Measurements from ENCODE around the gene SPRED2. TPM values are rescaled to one million over a fixed set of nuclear protein-coding genes. Genes with fewer than 3 reads are reported as not detected.

Gene SPRED2
- total RNA-seq, 4 donors from 2014 or later, result 8.4 to 34.8 (median 29.7) TPM

GRCh38 chr2:65443509-65444186 lies 11.2 kb upstream of the SPRED2 start:
- no peaks in the 10 kb centered on the region for H3K4me1 ChIP-seq
- H3K4me3 ChIP-seq, result no peak overlapping the region
- intact Hi-C loops (cut with DNase I; ENCODE audit: low total_unique reads) (no loop called here), in situ Hi-C loops (cut with MboI; ENCODE audit: low pct_ligation_motif_present in 1 of 4, low pct_unique_long_range_greater_than_20kb in 1 of 4, low sequenced_read_pairs in 3 of 4) (loop anchor here in 2 of 4 donors (25.0 kb wide), 1 partner anchor 181 kb away; no protein-coding TSS in a partner anchor)
- no peaks in the 10 kb centered on the region for H3K36me3 ChIP-seq
- H3K27me3 ChIP-seq, result no peaks in the 10 kb centered on the region
- no peak for TF ChIP-seq POLR2A (IDR thresholded peaks at IDR 0.05)
- TF ChIP-seq EP300 (IDR thresholded peaks at IDR 0.05; ENCODE audit: low read depth), result no peak
- TF ChIP-seq POLR2AphosphoS5 (IDR thresholded peaks at IDR 0.05), result no peak
- TF ChIP-seq CTCF (IDR thresholded peaks at IDR 0.05), result no peak
- DNase-seq, result no peak
- no peak overlapping the region for H3K27ac ChIP-seq
- peaks cover 0 to 4% of the 10 kb centered on the region in 2 donors for H3K9me3 ChIP-seq
- WGBS, 2 donors (ENCODE audit: low coverage in 1 of 2), result 78 to 89% methylated on average over 3 to 5 of the region's 5 CpGs

GRCh38 chr2:65442420-65443020 lies 10.1 kb upstream of the SPRED2 start:
- intact Hi-C loops (cut with DNase I; ENCODE audit: low total_unique reads) (no loop called here), in situ Hi-C loops (cut with MboI; ENCODE audit: low pct_ligation_motif_present in 1 of 4, low pct_unique_long_range_greater_than_20kb in 1 of 4, low sequenced_read_pairs in 3 of 4) (loop anchor here in 2 of 4 donors (25.0 kb wide), 1 partner anchor 180 kb away; no protein-coding TSS in a partner anchor)
- WGBS, 2 donors (ENCODE audit: low coverage in 1 of 2), result 91 to 98% methylated on average over 4 to 5 of the region's 5 CpGs
- no peaks in the 10 kb centered on the region for H3K9me3 ChIP-seq
- H3K4me3 ChIP-seq, result no peak overlapping the region
- DNase-seq, result no peak
- no peaks in the 10 kb centered on the region for H3K27me3 ChIP-seq
- TF ChIP-seq POLR2A (IDR thresholded peaks at IDR 0.05) (no peak), CTCF (IDR thresholded peaks at IDR 0.05) (no peak), POLR2AphosphoS5 (IDR thresholded peaks at IDR 0.05) (no peak), EP300 (IDR thresholded peaks at IDR 0.05; ENCODE audit: low read depth) (no peak)
- H3K4me1 ChIP-seq, result peaks cover 0 to under 1% (median 0%) of the 10 kb centered on the region in 4 donors
- H3K27ac ChIP-seq, result no peak overlapping the region
- H3K36me3 ChIP-seq, result no peaks in the 10 kb centered on the region

DNA sequence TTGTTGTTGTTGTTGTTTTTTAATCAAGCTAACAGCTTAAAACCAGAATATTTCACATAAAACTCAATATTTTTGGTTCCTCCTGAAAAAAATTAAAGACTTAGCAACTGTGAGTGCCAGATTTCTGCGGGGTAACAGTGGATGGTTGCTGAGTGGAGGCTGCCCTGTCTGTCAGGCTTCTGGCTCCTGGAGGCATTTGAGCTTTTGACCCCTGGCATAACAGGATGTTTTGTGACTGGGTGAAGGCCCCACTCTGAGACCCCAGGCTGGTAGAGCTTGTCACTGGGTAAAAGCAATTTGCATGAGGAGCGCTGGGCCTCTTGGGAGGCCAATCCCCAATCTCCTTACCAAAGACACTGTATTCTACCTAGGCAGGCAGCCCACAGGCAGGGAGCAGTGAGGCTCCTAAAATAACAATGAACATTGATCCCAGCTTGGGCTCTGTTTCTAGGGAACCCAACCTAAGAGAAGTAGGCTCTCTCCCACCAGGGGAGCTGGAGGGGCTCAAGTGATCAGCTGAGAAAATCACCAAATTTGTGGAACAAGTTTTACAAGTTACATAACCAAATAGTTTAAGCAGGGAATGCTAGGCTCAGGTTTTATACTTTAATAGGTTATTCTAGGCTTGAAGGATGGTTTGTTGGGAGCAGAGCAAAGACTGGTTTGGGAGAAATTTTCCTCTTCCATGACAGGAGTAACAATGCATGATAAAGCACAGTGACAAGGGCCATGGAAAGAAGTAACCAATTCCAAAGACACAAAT lies 5.9 kb upstream of the SPRED2 start:
- Histone ChIP-seq H3K36me3 (no peaks in the 10 kb centered on the region), H3K27ac (no peak overlapping the region), H3K4me1 (peaks cover 0 to 19% (median 5%) of the 10 kb centered on the region in 4 donors), H3K4me3 (no peak overlapping the region), H3K9me3 (no peaks in the 10 kb centered on the region), H3K27me3 (no peaks in the 10 kb centered on the region)
- in situ Hi-C loops (cut with MboI; ENCODE audit: low pct_ligation_motif_present in 1 of 4, low pct_unique_long_range_greater_than_20kb in 1 of 4, low sequenced_read_pairs in 3 of 4) (loop anchor here in 2 of 4 donors (25.0 kb wide), 1 partner anchor 176 kb away; no protein-coding TSS in a partner anchor), intact Hi-C loops (cut with DNase I; ENCODE audit: low total_unique reads) (no loop called here)
- no peak for DNase-seq
- TF ChIP-seq CTCF (IDR thresholded peaks at IDR 0.05) (no peak), POLR2AphosphoS5 (IDR thresholded peaks at IDR 0.05) (no peak), POLR2A (IDR thresholded peaks at IDR 0.05) (no peak), EP300 (IDR thresholded peaks at IDR 0.05; ENCODE audit: low read depth) (no peak)
- 89 to 94% methylated on average over 1 to 2 of the region's 2 CpGs for WGBS, 2 donors (ENCODE audit: low coverage in 1 of 2)
